ENCODE measurements around the gene ZNG1F. TPM values are rescaled to one million over a fixed set of nuclear protein-coding genes. Genes with fewer than 3 reads are reported as not detected.
"Not testable (repeated sequence)": the region's sequence is repeated elsewhere in the genome, so short reads cannot be mapped to it uniquely, and the experiment has no call there.

Gene ZNG1F
- total RNA-seq, 1 donor from 2014 or later, result 14.5 TPM

- H3K4me1 ChIP-seq; H3K4me3 ChIP-seq; H3K27me3 ChIP-seq; H3K9me3 ChIP-seq; intact Hi-C loops (cut with DNase I); H3K27ac ChIP-seq; DNase-seq (ENCODE audit: extremely low spot score in 2 of 2); H3K36me3 ChIP-seq: not testable (repeated sequence)
Observed at GRCh38 chr9:41150116-41150515, 39.0 kb downstream of the ZNG1F start.

GRCh38 chr9:41141878-41142277, 47.2 kb downstream of the ZNG1F start:
- H3K36me3 ChIP-seq; H3K9me3 ChIP-seq; H3K4me3 ChIP-seq; H3K27ac ChIP-seq; H3K4me1 ChIP-seq; intact Hi-C loops (cut with DNase I); H3K27me3 ChIP-seq; DNase-seq (ENCODE audit: extremely low spot score in 2 of 2): not testable (repeated sequence)

DNA sequence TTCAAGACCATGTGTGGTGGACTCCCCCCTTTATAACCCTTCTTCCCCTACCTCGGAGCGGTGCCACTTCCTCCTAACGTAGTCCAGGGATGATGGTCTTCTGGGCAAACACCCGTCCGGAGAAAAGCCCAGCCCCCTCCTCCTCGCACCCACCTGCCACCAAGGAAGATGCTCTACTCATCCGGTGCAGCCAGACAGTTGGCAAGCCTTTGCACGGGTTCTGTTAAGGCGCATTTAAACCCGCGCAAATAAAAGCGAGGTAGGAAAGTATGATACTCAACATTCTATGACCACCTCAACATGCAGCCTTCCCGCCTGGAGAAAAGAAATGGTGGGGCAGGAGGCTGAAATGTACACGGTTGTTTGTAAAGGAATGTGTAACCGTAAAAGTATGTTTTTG, 60.5 kb downstream of the ZNG1F start, which contains the start of gene FOXD4L6:
TSS of gene FOXD4L6 (minus strand) at position 101 of the 400 bp plus-strand sequence. CDS start 298 bp downstream, outside the sequence.
- H3K4me3 ChIP-seq, result not testable (repeated sequence)

DNA sequence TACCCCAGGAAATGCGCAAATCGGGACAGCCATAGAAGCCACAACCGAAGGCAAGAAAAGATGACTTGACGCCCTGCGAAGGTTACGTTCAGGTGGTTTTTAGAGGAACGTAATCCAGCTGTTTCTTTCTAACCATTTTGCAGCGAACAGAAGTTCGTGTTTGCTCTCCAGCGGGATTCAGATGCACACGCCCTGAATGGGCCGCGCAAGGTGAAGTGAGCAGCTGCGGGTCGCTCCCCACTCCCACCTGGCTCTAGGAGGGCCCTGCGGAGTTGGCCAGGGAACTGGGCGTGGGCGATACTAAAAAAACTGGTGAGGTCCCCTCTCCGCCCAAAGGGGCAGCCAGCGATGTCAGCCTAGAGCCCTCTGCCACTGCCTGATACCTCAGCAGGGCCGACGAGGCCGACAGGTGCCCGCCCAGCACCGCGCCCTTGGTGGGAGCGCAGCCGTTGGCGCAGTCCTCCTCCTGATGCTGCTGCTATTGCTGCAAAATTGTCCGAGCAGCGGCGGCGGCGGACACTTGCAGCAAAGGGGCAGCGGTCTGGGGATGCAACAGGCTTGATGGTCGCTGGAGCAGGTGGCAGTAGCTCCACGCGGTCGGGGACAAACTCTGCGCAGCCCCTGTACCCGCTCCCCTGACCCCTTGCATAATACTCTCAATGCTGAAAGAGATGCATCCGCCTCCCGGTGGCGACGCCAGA, 62.2 kb downstream of the ZNG1F start:
- H3K27ac ChIP-seq; intact Hi-C loops (cut with DNase I); H3K4me3 ChIP-seq; H3K36me3 ChIP-seq; H3K4me1 ChIP-seq; H3K27me3 ChIP-seq; DNase-seq (ENCODE audit: extremely low spot score in 2 of 2); H3K9me3 ChIP-seq: not testable (repeated sequence)

More for the DNA sequence above, 60.5 kb downstream of the ZNG1F start, which contains the start of gene FOXD4L6:
- H3K36me3 ChIP-seq; H3K27me3 ChIP-seq; intact Hi-C loops (cut with DNase I); H3K9me3 ChIP-seq; H3K27ac ChIP-seq; H3K4me1 ChIP-seq; DNase-seq (ENCODE audit: extremely low spot score in 2 of 2): not testable (repeated sequence)

- DNase-seq (ENCODE audit: extremely low spot score in 2 of 2); H3K27me3 ChIP-seq; H3K4me3 ChIP-seq; H3K36me3 ChIP-seq; H3K9me3 ChIP-seq; H3K27ac ChIP-seq; intact Hi-C loops (cut with DNase I); H3K4me1 ChIP-seq: not testable (repeated sequence)
Observed at GRCh38 chr9:41125936-41126335, 63.2 kb downstream of the ZNG1F start.

DNA sequence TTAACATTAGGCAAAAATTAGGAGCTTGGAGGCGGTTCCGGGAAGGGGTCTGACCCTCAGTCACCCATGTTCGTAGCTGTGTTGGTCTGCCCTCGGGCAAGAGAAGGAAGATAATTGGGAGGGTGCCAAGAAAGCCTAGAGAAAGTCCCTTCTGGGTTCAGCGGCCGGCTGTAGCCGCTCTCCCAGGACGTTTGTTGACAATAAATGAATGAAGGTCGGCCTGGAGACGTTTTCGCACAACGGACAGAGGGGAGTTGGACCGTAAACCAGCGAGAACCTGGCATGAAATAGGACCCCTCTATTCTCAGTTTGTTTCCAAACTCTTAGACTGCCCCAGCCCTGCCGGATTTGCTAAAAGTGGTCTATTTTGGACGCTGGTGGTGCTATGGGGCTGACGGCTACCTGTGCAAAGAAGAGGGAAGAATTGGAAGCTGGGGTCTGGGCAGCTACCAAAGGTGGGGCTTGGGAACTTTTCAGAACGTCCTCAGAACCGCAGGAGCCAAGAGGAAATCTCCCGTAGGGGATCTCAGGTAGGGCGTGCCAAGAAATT, 63.9 kb downstream of the ZNG1F start:
- H3K27ac ChIP-seq; H3K27me3 ChIP-seq; intact Hi-C loops (cut with DNase I); H3K4me1 ChIP-seq; H3K9me3 ChIP-seq; H3K36me3 ChIP-seq; H3K4me3 ChIP-seq; DNase-seq (ENCODE audit: extremely low spot score in 2 of 2): not testable (repeated sequence)

DNA sequence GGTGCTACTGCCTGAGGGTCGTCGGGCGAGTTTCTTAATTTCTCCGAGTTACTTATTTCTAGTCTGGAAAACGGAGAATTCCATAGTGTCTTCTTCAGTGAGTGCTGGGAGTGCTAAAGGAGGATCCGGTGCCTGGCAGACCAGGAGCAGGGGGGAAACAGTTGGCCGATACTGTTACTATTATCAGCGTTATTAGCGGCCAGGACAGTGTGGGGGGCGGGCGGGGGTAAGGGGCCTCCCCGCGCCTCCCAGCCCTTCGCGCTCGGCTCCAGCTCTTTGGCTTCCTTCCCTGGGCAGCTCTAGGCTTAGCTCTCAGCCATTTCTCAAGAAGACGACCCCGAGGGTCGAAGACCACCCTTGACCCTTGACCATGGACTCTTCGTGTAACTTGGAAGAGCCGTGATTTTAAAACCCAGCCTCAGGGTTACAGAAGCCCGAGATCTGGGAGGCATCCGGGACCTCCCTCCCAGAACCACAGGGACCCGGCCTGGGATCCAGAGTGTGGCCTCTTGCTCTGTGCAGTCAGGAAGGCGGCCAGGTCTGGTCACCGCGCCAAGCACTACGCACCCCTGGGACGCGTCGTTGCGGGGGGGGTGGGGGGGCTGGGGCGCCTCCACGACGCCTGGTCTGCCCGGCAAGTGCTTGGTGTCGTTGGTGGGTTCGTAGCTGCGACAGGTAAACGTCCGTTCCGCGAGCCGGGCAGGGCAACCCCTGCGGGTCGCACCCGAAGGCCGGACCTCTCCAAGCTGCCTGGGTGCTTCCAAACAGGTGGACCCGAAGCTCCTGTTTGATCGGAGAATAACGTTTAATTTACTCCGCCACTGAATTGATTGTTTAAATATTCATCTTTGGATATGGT, 64.6 kb downstream of the ZNG1F start:
- H3K36me3 ChIP-seq; H3K4me3 ChIP-seq; H3K27ac ChIP-seq; H3K9me3 ChIP-seq; H3K4me1 ChIP-seq; H3K27me3 ChIP-seq; intact Hi-C loops (cut with DNase I); DNase-seq (ENCODE audit: extremely low spot score in 2 of 2): not testable (repeated sequence)

DNA sequence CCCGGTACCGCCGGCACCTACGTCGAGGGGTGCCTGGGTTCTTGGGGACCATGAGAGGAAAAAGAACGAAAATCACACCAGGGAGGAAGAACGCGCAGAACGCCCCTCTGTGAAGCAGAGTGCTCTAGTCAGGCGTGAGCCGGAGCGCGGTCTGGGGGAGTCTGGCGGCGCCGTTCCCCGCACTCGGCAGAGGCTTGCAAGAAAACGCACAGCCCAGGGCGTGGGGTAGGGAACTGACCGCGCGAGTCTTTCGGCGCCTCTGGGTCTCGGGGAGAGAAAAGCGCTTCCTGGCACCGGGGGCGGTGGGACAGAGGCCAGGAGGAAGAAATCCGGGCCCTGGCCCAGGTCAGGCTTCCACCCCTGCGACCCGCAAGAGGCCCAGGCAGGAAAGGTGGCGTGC, 65.3 kb downstream of the ZNG1F start:
- H3K27ac ChIP-seq; intact Hi-C loops (cut with DNase I); H3K4me3 ChIP-seq; H3K36me3 ChIP-seq; DNase-seq (ENCODE audit: extremely low spot score in 2 of 2); H3K27me3 ChIP-seq; H3K4me1 ChIP-seq; H3K9me3 ChIP-seq: not testable (repeated sequence)

DNA sequence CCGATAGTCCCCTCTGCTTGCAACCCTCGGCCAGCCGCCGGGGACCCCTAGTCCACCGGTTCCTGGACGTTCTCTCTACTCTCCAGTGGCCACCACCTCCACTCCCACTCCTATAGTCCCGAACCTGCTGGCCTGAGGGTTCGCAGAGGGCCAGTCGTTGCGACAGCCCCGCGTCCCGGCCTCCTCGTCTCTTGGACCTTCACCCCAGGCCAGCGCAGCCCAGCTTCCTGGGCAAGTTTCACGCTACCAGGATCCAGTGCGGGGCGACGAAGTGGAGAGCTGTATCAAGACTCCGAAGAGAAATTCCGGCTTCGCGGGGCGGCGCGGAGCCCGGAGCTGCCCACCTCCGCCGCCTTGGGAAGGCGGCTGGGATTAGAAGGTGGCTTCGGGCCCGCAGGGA, 65.7 kb downstream of the ZNG1F start:
- H3K4me3 ChIP-seq; intact Hi-C loops (cut with DNase I); H3K9me3 ChIP-seq; H3K4me1 ChIP-seq; DNase-seq (ENCODE audit: extremely low spot score in 2 of 2); H3K27me3 ChIP-seq; H3K27ac ChIP-seq; H3K36me3 ChIP-seq: not testable (repeated sequence)

- H3K27ac ChIP-seq; intact Hi-C loops (cut with DNase I); H3K9me3 ChIP-seq: not testable (repeated sequence)
Observed at GRCh38 chr9:41120696-41121095, 68.4 kb downstream of the ZNG1F start.

GRCh38 chr9:41119719-41120118, 69.4 kb downstream of the ZNG1F start:
- H3K4me1 ChIP-seq; intact Hi-C loops (cut with DNase I): not testable (repeated sequence)

More at GRCh38 chr9:41120696-41121095, 68.4 kb downstream of the ZNG1F start:
- not testable (repeated sequence) for H3K4me1 ChIP-seq; H3K36me3 ChIP-seq; DNase-seq (ENCODE audit: extremely low spot score in 2 of 2); H3K27me3 ChIP-seq; H3K4me3 ChIP-seq

GRCh38 chr9:41119311-41119710, 69.8 kb downstream of the ZNG1F start:
- H3K4me3 ChIP-seq; H3K4me1 ChIP-seq; H3K27ac ChIP-seq; intact Hi-C loops (cut with DNase I); H3K36me3 ChIP-seq; H3K27me3 ChIP-seq; H3K9me3 ChIP-seq; DNase-seq (ENCODE audit: extremely low spot score in 2 of 2): not testable (repeated sequence)

More at GRCh38 chr9:41119719-41120118, 69.4 kb downstream of the ZNG1F start:
- H3K36me3 ChIP-seq; H3K9me3 ChIP-seq; DNase-seq (ENCODE audit: extremely low spot score in 2 of 2); H3K27me3 ChIP-seq; H3K27ac ChIP-seq; H3K4me3 ChIP-seq: not testable (repeated sequence)

- H3K9me3 ChIP-seq; DNase-seq (ENCODE audit: extremely low spot score in 2 of 2); intact Hi-C loops (cut with DNase I); H3K36me3 ChIP-seq; H3K27me3 ChIP-seq; H3K27ac ChIP-seq; H3K4me3 ChIP-seq; H3K4me1 ChIP-seq: not testable (repeated sequence)
Observed at GRCh38 chr9:41113348-41113747, 75.8 kb downstream of the ZNG1F start.
